GM21619 (cell line): ENCODE results near the gene BCKDHB.
A peak's percentile ranks its signal among the peaks of the same experiment; 100 is the strongest.

Source experiments
- ATAC-seq: cut with Tn5 transposase; IDR thresholded peaks from one replicate; pipeline ENCODE4 v1.9.1; 2021; ENCODE audit not compliant: unreplicated experiment

Gene BCKDHB

GRCh38 chr6:80148220-80148619 is 41.7 kb downstream of the BCKDHB start:
- ATAC-seq = no peak

GRCh38 chr6:80151635-80152034 is 45.2 kb downstream of the BCKDHB start:
- no peak for ATAC-seq

- ATAC-seq = no peak
These were observed 47.7 kb downstream of the BCKDHB start for GRCh38 chr6:80154160-80154559.

- ATAC-seq = no peak
These were observed 49.8 kb downstream of the BCKDHB start for GRCh38 chr6:80156221-80156620.

GRCh38 chr6:80158478-80158989 is 52.1 kb downstream of the BCKDHB start:
- ATAC-seq = no peak

GRCh38 chr6:80161434-80161833 is 55.0 kb downstream of the BCKDHB start:
- no peak for ATAC-seq

- ATAC-seq = peak; percentile 71
These were observed 57.3 kb downstream of the BCKDHB start for GRCh38 chr6:80163754-80164187.

GRCh38 chr6:80165143-80165542 is 58.7 kb downstream of the BCKDHB start:
- ATAC-seq = peak; percentile 88

- no peak for ATAC-seq
These were observed 59.3 kb downstream of the BCKDHB start for GRCh38 chr6:80165819-80166218.

- ATAC-seq = no peak
These were observed 64.0 kb downstream of the BCKDHB start for GRCh38 chr6:80170433-80170832.

- no peak for ATAC-seq
These were observed 66.9 kb downstream of the BCKDHB start for GRCh38 chr6:80173411-80173810.

- ATAC-seq = peak; percentile 52
These were observed 68.6 kb downstream of the BCKDHB start for GRCh38 chr6:80174900-80175572.

- ATAC-seq = no peak
These were observed 73.2 kb downstream of the BCKDHB start for GRCh38 chr6:80179695-80180094.

- ATAC-seq = no peak
These were observed 75.0 kb downstream of the BCKDHB start for GRCh38 chr6:80181352-80182081.

GRCh38 chr6:80182308-80182707 is 75.8 kb downstream of the BCKDHB start:
- ATAC-seq = no peak

- no peak for ATAC-seq
These were observed 76.7 kb downstream of the BCKDHB start for GRCh38 chr6:80183019-80183795.

GRCh38 chr6:80185492-80185891 is 79.0 kb downstream of the BCKDHB start:
- no peak for ATAC-seq

GRCh38 chr6:80186082-80186481 is 79.6 kb downstream of the BCKDHB start:
- no peak for ATAC-seq

- no peak for ATAC-seq
These were observed 90.4 kb downstream of the BCKDHB start for GRCh38 chr6:80196906-80197305.

GRCh38 chr6:80197474-80197873 is 91.0 kb downstream of the BCKDHB start:
- ATAC-seq = no peak

- no peak for ATAC-seq
These were observed 91.5 kb downstream of the BCKDHB start for GRCh38 chr6:80197986-80198385.

GRCh38 chr6:80203283-80203682 is 96.8 kb downstream of the BCKDHB start:
- ATAC-seq = no peak
